Activated T-helper 1 cell treated with anti-CD3 and anti-CD28 coated beads, Interleukin-12 subunit alpha, Interleukin-12 subunit beta, Interleukin-2, Interleukin-4 antibody, amounts not matched to agents 30 ng/mL and 10 ng/mL and 1 ng/mL, durations not matched to agents 14 hours and 24 hours and 36 hours (primary cell): ENCODE data around the gene CADM2. TPM values are rescaled to one million over a fixed set of nuclear protein-coding genes. Genes with fewer than 3 reads are reported as not detected.

ENCODE experiments used
- DNase-seq: peaks from one replicate; pipeline ENCODE4 v3.0.0; 2021; ENCODE audit warnings: low spot score
- H3K27ac Mint-ChIP-seq: one replicate; pipeline ENCODE4 v1.8.0; 2021; ENCODE audit warnings: mild to moderate bottlenecking, mixed read lengths
- H3K27me3 Mint-ChIP-seq: one replicate; pipeline ENCODE4 v1.8.0; 2022; ENCODE audit warnings: mild to moderate bottlenecking, moderate library complexity, mixed read lengths; ENCODE audit not compliant: insufficient read depth
- H3K36me3 Mint-ChIP-seq: one replicate; pipeline ENCODE4 v1.8.0; 2021; ENCODE audit warnings: low read depth, mixed read lengths
- H3K4me1 Mint-ChIP-seq: one replicate; pipeline ENCODE4 v1.8.0; 2021; ENCODE audit warnings: low read depth, mixed read lengths
- H3K4me3 Mint-ChIP-seq: one replicate; pipeline ENCODE4 v1.8.0; 2021; ENCODE audit warnings: mild to moderate bottlenecking, moderate library complexity, mixed read lengths
- H3K9me3 Mint-ChIP-seq: one replicate; pipeline ENCODE4 v1.8.0; 2021; ENCODE audit warnings: mixed read lengths
- intact Hi-C: fragments of 100-400 bp; cut with micrococcal nuclease; formaldehyde crosslinking; loops from one replicate; pipeline ENCODE4 v1.15.1; 2024
- total RNA-seq: library from RNA; stranded (reverse); gene quantifications from 2 replicates; pipeline ENCODE4 v1.2.3, GENCODE V29; 2022

Gene CADM2
- total RNA-seq, 1 donor from 2014 or later: not detected

DNA sequence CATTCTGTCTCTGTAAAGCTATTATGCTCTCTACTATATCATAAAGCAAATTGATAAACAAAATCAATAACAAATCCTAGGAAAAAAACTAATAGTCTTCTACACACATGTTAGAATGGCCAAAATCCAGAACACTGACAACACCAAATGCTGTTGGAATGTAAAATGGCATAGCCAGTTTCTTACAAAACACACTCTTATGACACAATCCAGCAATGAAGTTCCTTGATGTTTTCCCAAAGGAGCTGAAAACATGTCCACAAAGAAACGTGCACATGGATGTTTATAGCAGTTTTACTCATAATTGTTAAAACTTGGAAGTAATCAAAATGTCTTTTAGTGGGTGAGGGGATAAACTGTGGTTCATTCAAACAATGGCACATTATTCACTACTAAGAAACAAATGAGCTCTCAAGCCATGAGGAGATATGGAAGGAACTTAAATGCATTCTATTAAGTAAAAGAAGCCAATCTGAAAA lies 32.7 kb downstream of the CADM2 start:
- DNase-seq: no peak
- intact Hi-C loops: no loop called here
- Mint-ChIP-seq H3K36me3 (no peaks in the 10 kb centered on the region), H3K9me3 (no peaks in the 10 kb centered on the region), H3K27ac (no peak overlapping the region), H3K4me3 (no peak overlapping the region), H3K4me1 (no peaks in the 10 kb centered on the region), H3K27me3 (no peaks in the 10 kb centered on the region)

GRCh38 chr3:84993956-84994355 lies 35.2 kb downstream of the CADM2 start:
- no peak overlapping the region for H3K27ac Mint-ChIP-seq
- H3K27me3 Mint-ChIP-seq: no peaks in the 10 kb centered on the region
- no peaks in the 10 kb centered on the region for H3K36me3 Mint-ChIP-seq
- H3K4me1 Mint-ChIP-seq: no peaks in the 10 kb centered on the region
- H3K9me3 Mint-ChIP-seq: no peaks in the 10 kb centered on the region
- intact Hi-C loops: no loop called here
- no peak overlapping the region for H3K4me3 Mint-ChIP-seq
- no peak for DNase-seq

DNA sequence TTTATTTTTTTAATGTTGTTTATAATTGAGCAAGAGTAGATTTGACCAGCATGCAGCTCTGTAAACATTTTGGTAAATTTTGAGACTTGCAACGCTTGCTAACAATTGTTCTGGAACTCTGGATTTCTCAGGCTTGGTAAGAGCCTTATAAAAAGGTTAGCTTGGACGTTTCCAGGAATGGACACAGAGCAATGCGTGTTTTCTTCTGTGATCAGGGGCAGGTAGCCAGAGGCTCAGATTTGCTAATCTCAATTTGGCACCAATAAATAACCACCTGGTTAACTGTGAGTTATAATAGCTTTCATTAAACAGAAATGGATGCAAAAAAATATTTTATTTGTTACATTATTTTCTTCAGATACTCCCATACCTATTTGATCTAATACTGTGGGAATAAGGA lies 39.8 kb downstream of the CADM2 start:
- Mint-ChIP-seq H3K9me3 (no peaks in the 10 kb centered on the region), H3K4me1 (no peaks in the 10 kb centered on the region)
- intact Hi-C loops: loop anchor here (2.0 kb wide), 1 partner anchor 14 kb away; no protein-coding TSS in a partner anchor

DNA sequence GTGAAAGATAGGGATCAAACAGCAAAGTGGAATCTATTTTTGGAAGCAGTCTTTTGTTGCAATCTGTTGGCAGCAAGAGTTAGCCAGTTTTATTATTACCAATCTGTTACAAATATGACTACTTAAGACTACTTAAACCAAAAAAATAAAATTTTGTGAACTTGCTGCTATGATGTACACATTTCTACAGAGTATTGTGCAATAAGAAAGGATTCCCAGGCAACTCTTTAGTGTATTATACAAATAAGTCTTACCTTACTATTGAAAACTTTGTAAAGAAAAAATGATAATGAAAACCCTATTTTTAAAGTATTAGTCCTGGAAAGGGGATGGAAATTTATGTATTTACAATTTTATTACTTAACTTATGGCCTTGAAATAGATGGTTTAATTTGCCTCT lies 44.7 kb downstream of the CADM2 start:
- intact Hi-C loops: no loop called here
- no peak overlapping the region for H3K27ac Mint-ChIP-seq
- no peaks in the 10 kb centered on the region for H3K9me3 Mint-ChIP-seq
- H3K27me3 Mint-ChIP-seq: no peaks in the 10 kb centered on the region
- no peak overlapping the region for H3K4me3 Mint-ChIP-seq
- no peaks in the 10 kb centered on the region for H3K36me3 Mint-ChIP-seq
- H3K4me1 Mint-ChIP-seq: no peaks in the 10 kb centered on the region
- no peak for DNase-seq

More for the DNA sequence above, 39.8 kb downstream of the CADM2 start:
- no peak overlapping the region for H3K27ac Mint-ChIP-seq
- no peaks in the 10 kb centered on the region for H3K27me3 Mint-ChIP-seq
- no peak overlapping the region for H3K4me3 Mint-ChIP-seq
- DNase-seq: no peak
- no peaks in the 10 kb centered on the region for H3K36me3 Mint-ChIP-seq

DNA sequence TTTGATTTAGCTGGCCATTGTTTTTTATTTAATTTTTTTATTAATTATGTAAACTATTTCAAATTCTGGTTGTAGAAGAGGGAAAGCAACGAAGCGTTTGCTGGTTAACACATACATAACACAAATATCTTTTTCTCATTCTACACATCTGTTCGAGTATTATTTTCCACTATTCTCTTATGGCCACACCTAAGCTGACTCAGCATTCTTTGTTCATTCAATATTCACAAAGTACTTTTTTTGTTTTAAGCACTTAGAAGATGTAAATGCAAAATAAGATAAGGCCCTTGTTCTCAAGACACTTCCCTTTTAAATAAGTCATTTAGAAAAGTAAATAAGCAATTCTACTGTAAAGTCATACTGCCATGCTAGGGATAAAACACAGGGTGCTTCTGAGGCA lies 45.4 kb downstream of the CADM2 start:
- no peak overlapping the region for H3K27ac Mint-ChIP-seq
- H3K9me3 Mint-ChIP-seq: no peaks in the 10 kb centered on the region
- no peak overlapping the region for H3K4me3 Mint-ChIP-seq
- no peaks in the 10 kb centered on the region for H3K36me3 Mint-ChIP-seq
- H3K4me1 Mint-ChIP-seq: no peaks in the 10 kb centered on the region
- intact Hi-C loops: no loop called here
- DNase-seq: no peak
- no peaks in the 10 kb centered on the region for H3K27me3 Mint-ChIP-seq

GRCh38 chr3:85005946-85006345 lies 47.2 kb downstream of the CADM2 start:
- no peak for DNase-seq
- Mint-ChIP-seq H3K4me1 (no peaks in the 10 kb centered on the region), H3K4me3 (no peak overlapping the region), H3K27me3 (no peaks in the 10 kb centered on the region), H3K36me3 (no peaks in the 10 kb centered on the region), H3K27ac (no peak overlapping the region), H3K9me3 (no peaks in the 10 kb centered on the region)
- intact Hi-C loops: no loop called here

DNA sequence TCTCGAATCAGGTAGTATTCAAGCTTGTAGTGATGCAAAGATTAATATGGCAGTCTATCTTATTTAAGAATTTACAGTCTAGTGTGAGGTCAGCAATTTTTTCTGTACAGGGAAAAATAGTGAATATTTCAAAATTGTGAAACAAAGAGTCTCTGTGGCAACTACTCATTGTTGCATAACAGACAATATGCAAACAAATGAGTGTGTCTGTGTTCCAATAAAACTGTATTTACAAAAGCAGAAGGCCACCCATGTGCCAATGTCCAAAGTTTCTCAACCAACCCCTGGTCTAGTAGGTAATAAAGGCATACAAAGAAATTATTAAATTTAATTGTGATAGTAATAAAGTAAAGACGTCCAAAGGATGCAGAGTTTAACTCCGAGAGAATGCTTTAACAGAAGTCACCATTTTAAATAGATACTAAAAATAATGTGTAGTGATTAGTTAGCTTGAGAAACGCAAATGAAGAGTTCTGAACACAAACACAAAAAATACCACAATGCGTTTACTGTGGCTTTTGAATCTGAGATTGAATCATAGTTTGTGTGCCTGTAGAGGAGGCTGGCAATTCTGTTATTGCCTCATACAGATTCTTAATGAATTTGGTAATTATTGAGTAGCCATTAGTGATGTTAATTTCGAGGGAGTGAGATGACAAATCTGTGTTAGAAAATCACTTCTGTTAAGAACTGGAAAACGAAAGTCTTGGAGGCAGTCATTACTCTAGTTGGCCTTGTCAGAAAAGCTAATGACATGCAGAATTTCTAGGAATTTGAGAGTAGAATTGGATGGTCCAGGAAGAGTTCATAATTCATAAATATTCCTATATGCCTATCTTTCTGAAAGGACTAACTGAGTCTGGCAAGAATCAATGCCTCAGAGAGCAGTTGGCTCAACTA lies 48.7 kb downstream of the CADM2 start:
- Mint-ChIP-seq H3K4me1 (no peaks in the 10 kb centered on the region), H3K36me3 (no peaks in the 10 kb centered on the region), H3K27me3 (no peaks in the 10 kb centered on the region), H3K27ac (no peak overlapping the region), H3K9me3 (no peaks in the 10 kb centered on the region), H3K4me3 (no peak overlapping the region)
- intact Hi-C loops: no loop called here
- no peak for DNase-seq

DNA sequence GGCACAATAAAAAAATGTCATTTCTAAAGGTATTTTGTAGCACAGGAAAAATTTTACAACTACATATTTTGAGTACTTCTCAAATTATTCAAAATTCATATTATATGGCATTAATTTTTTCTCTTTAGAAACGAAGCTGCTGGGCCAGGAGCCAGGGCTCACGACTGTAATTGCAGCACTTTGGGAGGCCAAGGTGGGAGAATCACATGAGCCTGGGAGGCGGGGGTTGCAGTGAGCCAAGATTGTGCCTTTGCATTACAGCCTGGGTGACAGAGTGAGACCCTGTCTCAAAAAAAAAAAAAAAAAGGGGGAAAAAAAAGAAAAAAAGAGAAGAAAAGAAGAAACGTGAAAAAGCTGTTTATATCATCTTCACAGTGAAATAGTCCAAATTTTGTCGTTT lies 62.0 kb downstream of the CADM2 start:
- no peak overlapping the region for H3K27ac Mint-ChIP-seq
- peaks cover under 1% of the 10 kb centered on the region for H3K9me3 Mint-ChIP-seq
- no peaks in the 10 kb centered on the region for H3K27me3 Mint-ChIP-seq
- H3K4me3 Mint-ChIP-seq: no peak overlapping the region
- no peak for DNase-seq
- H3K4me1 Mint-ChIP-seq: no peaks in the 10 kb centered on the region
- intact Hi-C loops: no loop called here
- H3K36me3 Mint-ChIP-seq: no peaks in the 10 kb centered on the region

DNA sequence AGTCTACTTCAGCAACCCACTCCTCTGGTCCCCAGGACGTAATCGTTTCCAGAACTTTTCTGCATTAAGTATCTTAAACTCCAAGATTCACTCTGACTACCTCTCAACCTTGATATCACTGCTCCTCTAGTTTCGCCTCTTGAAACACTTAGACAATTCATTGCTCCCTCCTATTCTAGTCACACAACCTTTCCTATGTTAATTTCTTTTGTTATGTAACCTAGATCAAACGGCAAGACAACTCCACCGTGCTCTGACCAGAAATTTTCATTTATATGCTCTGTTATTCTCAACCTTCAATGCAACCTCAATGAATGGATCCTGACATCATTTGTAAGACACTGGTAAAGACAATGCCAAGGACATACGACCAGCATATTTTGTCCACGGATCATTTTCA lies 71.3 kb downstream of the CADM2 start:
- Mint-ChIP-seq H3K9me3 (no peaks in the 10 kb centered on the region), H3K4me3 (no peak overlapping the region), H3K27me3 (no peaks in the 10 kb centered on the region), H3K4me1 (no peaks in the 10 kb centered on the region), H3K27ac (no peak overlapping the region), H3K36me3 (no peaks in the 10 kb centered on the region)
- intact Hi-C loops: no loop called here
- no peak for DNase-seq

DNA sequence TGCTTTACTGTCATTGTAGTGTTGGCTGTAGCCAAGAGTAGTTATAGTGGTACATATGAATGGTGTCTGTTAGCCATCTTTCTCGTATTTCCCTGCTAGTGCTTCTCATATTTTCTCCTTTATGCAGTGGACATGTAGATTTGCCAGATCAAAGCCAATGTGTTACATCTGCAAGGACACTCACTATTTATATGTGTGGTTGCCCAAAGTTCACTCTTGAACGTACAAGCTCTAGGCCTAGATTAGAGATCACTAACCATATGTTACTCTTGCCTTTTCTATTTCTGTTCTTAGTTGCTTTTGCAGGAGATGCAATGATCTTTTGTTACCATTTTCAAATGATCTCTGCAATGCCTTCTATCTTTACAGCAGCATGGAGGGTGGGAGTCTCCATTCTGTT lies 78.4 kb downstream of the CADM2 start:
- DNase-seq: no peak
- intact Hi-C loops: no loop called here
- Mint-ChIP-seq H3K4me1 (no peaks in the 10 kb centered on the region), H3K27ac (no peak overlapping the region), H3K4me3 (no peak overlapping the region), H3K9me3 (peaks cover 10% of the 10 kb centered on the region), H3K27me3 (no peaks in the 10 kb centered on the region), H3K36me3 (no peaks in the 10 kb centered on the region)

- H3K27me3 Mint-ChIP-seq: no peaks in the 10 kb centered on the region
- peaks cover 10% of the 10 kb centered on the region for H3K9me3 Mint-ChIP-seq
- DNase-seq: no peak
- no peaks in the 10 kb centered on the region for H3K4me1 Mint-ChIP-seq
- H3K4me3 Mint-ChIP-seq: no peak overlapping the region
- intact Hi-C loops: no loop called here
- H3K36me3 Mint-ChIP-seq: no peaks in the 10 kb centered on the region
- H3K27ac Mint-ChIP-seq: no peak overlapping the region
These were observed 82.2 kb downstream of the CADM2 start for GRCh38 chr3:85041001-85041400.

- Mint-ChIP-seq H3K4me1 (no peaks in the 10 kb centered on the region), H3K36me3 (no peaks in the 10 kb centered on the region), H3K27ac (no peak overlapping the region), H3K9me3 (peaks cover 10% of the 10 kb centered on the region), H3K4me3 (no peak overlapping the region), H3K27me3 (no peaks in the 10 kb centered on the region)
- no peak for DNase-seq
- intact Hi-C loops: no loop called here
These were observed 82.8 kb downstream of the CADM2 start for GRCh38 chr3:85041562-85042055.

- Mint-ChIP-seq H3K9me3 (peaks cover 6% of the 10 kb centered on the region), H3K4me3 (no peak overlapping the region), H3K27ac (no peak overlapping the region), H3K4me1 (no peaks in the 10 kb centered on the region), H3K36me3 (no peaks in the 10 kb centered on the region), H3K27me3 (no peaks in the 10 kb centered on the region)
- intact Hi-C loops: no loop called here
- DNase-seq: no peak
These were observed 92.0 kb downstream of the CADM2 start for GRCh38 chr3:85050821-85051220.
